HuH-7 (cell line): ENCODE measurements around the gene SULT2B1.
"Not testable (repeated sequence)": the region's sequence is repeated elsewhere in the genome, so short reads cannot be mapped to it uniquely, and the experiment has no call there.

ENCODE experiments used
- DNase-seq: peaks from one replicate; pipeline ENCODE4 v3.0.0; 2011; ENCODE audit warnings: low spot score

Gene SULT2B1

DNA sequence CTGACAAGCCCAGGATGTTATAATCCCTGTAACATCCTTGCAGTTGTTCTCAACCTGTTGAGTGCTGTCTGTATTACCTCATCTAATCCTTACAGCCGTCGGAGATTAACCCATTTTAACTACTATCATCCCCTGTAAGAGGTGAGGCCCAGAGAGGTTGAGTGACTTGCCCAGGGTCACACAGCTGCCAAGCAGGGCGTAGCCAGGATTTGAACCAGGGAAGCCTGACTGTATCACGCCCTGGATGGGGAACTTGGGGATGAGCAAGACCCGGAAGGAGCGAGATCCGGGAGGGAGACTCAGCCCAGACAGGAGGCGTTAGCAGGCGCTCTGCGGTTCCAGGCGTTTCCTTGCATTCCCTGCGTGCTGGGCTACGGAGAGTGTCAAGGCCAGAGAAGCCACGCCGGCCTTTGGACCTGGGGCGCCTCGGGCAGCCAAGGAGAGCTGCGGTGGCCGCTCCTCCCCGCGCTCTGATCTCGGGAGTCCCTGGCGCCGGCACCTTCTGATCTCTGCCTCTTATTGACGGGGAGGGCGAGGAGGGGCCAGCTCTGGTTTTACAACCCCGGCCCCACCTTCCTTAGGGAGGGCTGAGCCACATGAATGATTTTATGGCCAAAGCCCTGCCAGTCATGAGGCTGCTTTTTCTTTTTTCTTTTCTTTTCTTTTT lies 6.2 kb downstream of the SULT2B1 start:
- peak; percentile 83 for DNase-seq

- DNase-seq, result no peak
Measured at GRCh38 chr19:48560095-48560530, 8.1 kb downstream of the SULT2B1 start.

- DNase-seq, result no peak
Measured at GRCh38 chr19:48561412-48561811, 9.4 kb downstream of the SULT2B1 start.

- no peak for DNase-seq
Measured at GRCh38 chr19:48565090-48565489, 13.1 kb downstream of the SULT2B1 start.

GRCh38 chr19:48568345-48568886 lies 16.4 kb downstream of the SULT2B1 start:
- no peak for DNase-seq

- DNase-seq, result no peak
Measured at GRCh38 chr19:48569814-48570213, 17.8 kb downstream of the SULT2B1 start.

- DNase-seq, result no peak
Measured at GRCh38 chr19:48571378-48572162, 19.6 kb downstream of the SULT2B1 start.

GRCh38 chr19:48573163-48573505 lies 21.2 kb downstream of the SULT2B1 start:
- no peak for DNase-seq

GRCh38 chr19:48575931-48576622 lies 24.1 kb downstream of the SULT2B1 start:
- no peak for DNase-seq

- not testable (repeated sequence) for DNase-seq
Measured at GRCh38 chr19:48577908-48578307, 25.9 kb downstream of the SULT2B1 start.

- DNase-seq, result no peak
Measured at GRCh38 chr19:48578891-48579290, 26.9 kb downstream of the SULT2B1 start.

GRCh38 chr19:48582168-48582567 lies 30.2 kb downstream of the SULT2B1 start:
- no peak for DNase-seq

DNA sequence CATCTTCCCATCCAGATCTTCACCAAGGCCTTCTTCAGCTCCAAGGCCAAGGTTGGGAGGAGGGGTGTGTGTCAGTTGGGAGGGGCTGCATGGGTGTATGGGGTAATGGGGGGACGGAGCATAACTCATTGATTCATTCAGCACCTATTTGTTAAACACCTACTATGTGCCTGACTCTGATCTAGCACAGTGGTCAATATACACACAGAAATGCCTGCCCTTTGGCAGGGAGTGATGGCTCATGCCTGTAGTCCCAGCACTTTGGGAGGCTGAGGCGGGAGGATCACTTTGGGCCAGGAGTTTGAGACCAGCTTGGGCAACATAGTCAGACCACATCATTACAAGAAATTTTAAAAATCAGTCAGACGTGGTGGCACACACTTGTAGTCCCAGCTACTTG lies 35.4 kb downstream of the SULT2B1 start:
- no peak for DNase-seq

DNA sequence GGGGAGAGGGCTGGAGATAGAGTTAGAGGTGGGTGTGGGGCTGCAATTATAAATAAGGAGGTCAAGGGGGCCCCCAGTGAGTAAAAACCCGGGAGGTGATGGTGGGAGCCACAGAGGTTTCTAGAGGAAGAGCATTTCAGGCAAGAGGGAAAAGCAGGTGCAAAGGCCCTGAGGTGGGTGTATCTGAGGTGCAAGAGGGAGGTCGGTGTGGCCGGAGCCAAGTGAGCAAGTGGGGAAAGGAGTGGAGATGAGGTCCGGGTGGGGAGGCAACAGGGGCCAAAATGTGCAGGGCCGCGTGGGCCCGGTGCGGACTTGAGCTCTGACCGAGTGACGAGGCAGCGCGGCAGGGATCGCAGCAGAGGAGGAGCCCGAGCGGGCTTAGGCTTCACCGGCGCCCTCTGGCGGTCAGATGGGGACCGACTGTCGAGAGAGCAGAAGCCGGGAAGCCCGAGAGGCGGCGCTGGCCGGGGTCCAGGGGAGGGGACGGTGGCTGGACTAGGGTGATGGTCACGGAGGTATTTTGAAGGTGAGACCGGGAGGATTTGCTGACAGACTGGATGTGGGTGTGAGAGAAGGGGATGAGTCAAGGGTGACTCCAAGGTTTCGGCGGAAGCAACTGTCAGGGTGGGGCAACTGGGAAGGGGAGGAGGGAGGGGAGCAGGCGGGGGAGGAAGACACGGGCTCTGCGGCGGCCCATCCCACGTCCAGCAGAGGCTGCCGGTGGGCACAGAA lies 36.9 kb downstream of the SULT2B1 start:
- DNase-seq, result peak; percentile 89

GRCh38 chr19:48591021-48591420 lies 39.0 kb downstream of the SULT2B1 start:
- no peak for DNase-seq

GRCh38 chr19:48595171-48595570 lies 43.2 kb downstream of the SULT2B1 start:
- DNase-seq, result no peak

DNA sequence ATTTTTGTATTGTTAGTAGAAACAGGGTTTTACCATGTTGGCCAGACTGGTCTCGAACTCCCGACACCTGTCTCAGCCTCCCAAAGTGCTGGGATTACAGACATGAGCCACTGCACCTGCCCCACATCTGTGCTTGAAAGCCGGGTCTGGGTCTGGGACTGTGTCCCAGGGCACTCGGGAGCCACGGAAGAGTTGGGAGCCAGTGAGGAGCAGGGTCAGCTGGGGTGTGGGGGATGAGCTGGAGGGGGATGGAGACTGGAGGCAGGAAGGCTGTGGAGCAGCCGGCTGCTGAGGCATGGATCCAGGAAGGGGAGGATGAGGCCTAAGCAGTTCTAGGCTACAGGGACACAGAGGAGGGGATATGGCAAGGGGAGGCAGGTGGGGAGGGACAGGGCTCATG lies 43.9 kb downstream of the SULT2B1 start:
- DNase-seq, result no peak

DNA sequence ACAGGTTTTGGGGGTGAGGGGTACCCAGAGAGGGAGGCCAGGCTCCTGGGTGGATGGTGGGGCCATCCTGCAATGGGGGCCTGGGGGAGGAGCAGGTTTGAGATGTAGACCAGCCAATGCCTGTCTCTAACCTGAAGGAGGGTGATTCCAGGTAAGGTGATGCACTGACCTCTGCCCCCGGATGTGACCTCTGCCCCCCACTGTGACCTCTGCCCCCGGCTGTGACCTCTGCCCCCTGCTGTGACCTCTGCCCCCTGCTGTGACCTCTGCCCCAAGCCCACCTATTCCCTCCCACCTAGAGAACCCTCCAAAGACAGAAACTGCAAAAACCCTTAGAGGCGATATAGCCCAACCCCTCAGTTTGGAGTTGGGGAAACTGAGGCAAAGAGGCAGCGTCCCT lies 44.3 kb downstream of the SULT2B1 start:
- no peak for DNase-seq

DNA sequence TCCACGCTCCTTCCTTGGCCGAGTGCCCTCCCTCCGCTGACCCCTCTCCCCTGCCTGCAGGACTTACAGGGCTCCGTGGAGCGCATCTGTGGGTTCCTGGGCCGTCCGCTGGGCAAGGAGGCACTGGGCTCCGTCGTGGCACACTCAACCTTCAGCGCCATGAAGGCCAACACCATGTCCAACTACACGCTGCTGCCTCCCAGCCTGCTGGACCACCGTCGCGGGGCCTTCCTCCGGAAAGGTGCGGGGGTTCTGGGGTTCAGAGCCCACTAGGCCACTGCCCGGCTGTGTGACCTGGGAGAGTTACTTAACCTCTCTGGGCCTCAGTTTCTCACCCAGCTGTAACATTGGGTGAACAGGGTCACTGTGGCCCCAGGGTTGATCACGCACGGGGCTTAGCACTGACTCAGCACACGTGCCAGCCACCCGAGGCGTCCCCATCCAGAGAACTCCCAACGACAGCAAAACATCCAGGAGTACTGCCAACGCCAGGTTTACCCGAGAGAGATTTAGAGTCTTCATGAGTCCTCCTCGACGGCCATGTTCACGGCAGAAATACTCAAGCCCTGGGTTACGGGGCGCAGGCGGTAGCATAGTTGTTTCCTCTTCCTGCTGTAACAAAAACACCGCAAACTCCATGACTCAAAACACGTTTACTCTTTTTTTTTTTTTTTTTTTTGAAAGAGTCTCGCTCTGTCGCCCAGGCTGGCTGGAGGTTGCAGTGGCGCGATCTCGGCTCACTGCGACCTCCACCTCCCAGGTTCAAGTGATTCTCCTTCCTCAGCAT lies 44.9 kb downstream of the SULT2B1 start:
- DNase-seq, result no peak

- no peak for DNase-seq
Measured at GRCh38 chr19:48598996-48599700, 47.2 kb downstream of the SULT2B1 start.
